Lung microvascular endothelial cell (primary cell): ENCODE measurements around the gene CLDN9. TPM values are rescaled to one million over a fixed set of nuclear protein-coding genes. Genes with fewer than 3 reads are reported as not detected.

Experiments used
- DNase-seq, 2 donors: peaks; one replicate each; pipeline versions ENCODE4 v3.0.0 to v3.0.0-alpha.2; 2010; ENCODE audit warnings: low read depth in 2 of 2
- total RNA-seq: library from RNA; depleted of rRNA; stranded (reverse); fragments of >200 nt; gene quantifications from 2 replicates; pipeline ENCODE4 v1.2.1, GENCODE V29; 2014

The CLDN9 gene
- total RNA-seq, 1 donor from 2014 or later: not detected

DNA sequence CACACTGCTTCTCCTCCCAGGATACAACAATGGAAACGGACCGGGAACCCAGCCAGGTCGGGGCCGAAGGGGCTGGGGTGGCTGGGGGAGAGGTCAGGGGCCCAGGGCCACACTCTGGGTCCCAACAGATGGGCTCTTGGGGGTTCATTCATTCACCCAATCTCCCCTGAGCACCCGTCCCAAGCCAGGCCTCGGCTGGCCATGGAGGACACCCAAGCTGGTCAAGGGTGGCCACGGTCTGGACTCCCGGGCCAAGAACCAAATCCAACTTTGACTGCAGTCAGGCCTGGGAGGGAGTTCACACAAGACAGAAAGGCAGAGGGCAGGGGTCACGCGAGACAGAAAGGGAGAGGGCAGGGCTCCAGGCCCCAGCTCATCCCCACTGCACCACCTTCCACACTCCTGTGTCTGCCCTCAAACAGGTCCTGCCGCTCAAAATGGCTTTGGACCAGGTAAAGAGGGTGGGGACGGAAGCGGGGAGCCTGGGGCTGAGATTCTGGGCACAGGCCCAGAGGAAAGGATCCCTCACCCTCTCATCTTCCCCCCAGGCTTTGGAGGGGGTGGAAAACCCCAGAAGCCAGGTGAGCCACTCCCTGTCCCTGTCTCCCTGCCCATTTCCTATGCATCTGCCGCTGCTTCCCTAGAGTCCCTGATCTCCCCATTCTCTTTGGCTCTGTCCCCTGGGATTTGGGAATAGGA lies 20.2 kb upstream of the CLDN9 start:
- DNase-seq: no peak

DNA sequence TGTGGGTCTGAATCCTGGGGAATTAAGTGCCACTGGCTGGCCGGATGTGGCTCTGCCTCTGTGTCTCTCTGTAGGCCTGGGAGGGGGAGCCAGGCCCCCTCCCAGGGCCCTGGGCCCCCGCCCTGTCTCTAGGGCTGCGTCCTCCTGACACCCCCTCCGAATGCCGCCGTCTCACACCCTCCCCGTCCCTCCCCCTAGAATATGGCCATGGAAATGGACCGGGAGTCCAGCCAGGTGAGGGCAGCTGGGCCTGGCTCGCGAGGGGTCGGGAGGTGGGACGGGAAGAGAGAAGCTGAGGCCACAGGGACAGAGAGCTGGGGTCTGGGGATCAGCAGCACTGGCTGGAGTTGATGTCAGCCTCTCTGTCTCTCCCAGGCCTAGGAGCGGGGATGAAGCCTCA lies 16.4 kb upstream of the CLDN9 start:
- DNase-seq: no peak

GRCh38 chr16:2999929-3000328 lies 12.8 kb upstream of the CLDN9 start:
- no peak for DNase-seq

GRCh38 chr16:3000540-3000939 lies 12.2 kb upstream of the CLDN9 start:
- no peak for DNase-seq

DNA sequence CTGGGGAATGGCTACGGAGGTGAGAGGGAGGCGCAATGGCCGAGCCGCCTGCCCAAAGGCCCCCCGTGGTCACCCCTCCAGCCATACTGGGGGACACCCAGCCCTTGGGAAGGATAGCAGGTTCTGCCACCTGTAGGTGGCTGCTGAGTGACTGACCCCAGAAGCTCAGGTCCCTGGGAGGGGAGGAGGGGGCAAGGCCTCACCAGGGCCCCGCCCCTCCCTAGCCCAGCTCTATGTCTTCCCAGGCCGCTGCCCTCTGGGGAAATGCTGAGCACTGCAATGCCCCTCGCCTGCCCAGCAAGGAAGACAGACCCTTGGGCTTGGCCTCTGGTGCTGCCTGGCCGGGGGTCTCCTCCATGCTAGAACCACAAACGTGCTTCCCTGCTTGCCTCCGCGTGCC lies 11.4 kb upstream of the CLDN9 start:
- no peak for DNase-seq

DNA sequence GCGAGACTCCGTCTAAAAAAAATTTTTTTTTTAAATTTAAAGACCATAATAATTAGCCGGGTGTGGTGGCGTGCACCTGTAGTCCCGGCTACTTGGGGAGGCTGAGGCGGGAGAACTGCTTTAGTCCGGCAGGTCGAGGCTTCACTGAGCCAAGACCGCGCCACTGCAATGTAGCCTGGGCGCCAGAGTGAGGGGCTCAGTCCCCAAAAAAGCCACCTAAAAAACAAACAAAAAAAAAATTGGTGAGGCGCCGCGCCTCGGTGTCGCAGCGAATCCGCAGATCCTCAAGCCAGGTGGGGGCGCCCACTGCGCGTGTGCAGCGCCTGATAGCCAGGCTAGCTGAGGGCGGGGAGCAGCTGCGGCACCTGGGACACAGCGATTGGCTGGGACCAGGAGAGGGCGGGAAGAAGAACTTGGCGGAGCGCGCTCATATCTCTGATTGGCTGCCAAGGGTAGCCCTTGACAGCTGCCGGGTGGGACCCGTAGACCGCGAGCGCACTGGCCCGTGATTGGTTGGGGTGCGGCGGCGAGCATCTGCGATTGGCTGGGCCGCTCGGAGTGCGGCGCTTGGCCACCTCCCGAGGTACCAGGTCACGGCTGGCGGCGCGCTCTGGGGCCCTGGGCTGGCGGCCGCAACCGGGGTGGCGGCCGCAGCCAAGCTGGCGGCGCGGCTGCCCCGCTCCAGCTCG lies 9.0 kb upstream of the CLDN9 start:
- DNase-seq: peak; percentile 99 to 100

GRCh38 chr16:3004319-3004718 lies 8.4 kb upstream of the CLDN9 start:
- DNase-seq: no peak

- no peak for DNase-seq
These were observed 7.9 kb upstream of the CLDN9 start for GRCh38 chr16:3004781-3005284.

DNA sequence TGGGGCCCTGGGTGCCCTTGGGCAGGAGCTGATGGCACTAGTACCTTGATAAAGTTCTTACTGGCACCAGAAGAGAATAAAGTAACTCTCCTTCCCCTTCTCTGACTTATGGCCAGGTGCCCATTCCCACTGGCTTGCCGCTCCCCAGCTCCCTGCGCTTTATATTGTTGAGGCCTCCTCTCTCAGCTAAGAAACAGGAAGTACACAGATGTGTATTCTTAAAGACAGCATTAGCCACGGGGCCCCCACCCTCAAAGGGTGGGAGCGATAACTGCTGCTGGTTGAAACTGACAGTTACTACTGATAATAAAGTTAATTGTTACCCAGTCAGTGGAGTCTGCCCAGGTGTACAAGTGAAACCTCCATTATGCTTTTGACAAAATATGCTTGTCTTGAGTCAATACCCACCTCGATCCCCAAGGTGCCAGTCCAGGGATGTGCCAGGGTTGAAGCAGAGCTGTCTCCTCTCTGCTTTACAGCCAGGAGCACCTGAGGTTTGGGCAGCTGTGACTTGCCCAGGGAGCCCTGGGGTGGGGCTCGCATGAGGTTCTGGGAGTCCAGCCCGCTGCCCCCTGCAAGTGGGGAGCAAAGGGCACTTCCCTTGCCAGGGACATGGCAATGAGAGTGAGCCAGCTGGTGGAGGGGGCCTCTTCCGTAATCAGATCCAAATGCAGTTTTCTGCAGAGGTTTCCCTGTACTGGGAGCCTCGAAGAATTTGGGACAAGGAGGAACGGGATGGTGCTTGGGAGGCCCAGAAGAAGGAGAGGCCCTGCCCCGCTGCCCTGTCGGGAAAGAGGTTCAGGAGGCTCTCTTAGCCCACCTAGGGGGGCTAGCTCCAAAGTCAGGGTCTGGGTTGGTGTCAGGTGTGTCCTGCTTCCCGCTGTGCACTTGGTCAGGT lies 5.4 kb upstream of the CLDN9 start:
- DNase-seq: no peak

DNA sequence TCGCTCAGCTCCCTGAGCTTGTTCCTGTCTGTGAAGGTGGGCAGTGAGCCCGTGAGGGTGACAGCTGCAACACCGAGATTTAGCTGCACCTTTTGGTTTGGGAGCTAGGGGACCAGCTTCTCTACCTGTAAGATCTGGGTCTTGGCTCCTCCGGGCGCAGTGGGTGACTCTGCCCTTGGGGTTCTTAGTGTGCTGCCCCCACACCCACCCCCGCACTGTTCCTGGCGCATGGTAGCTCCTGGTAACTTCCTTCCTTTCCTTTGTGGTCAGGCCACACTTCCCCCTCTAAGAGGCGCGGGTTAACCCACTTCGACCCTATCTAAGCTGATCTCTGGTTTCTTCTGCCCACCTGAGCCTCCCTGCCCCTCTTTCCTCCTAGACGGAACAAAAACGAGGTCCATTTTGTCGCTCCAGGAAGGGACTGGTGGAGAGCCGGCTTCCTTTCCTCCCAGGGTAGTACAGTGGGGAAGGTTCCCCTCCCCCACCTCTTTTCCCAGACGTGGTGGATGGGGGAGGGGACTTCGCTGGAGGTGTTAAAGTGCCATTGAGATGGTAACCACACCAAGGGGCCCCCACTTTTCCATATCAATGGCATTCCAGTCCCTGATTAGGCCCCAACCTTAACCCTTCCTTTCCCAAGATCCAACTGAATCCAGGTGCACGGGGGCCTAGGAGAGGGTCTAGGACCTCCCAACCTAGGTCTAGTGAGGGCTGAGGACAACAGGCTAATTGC lies 4.6 kb upstream of the CLDN9 start:
- DNase-seq: peak in 1 of 2 donors; percentile 29

DNA sequence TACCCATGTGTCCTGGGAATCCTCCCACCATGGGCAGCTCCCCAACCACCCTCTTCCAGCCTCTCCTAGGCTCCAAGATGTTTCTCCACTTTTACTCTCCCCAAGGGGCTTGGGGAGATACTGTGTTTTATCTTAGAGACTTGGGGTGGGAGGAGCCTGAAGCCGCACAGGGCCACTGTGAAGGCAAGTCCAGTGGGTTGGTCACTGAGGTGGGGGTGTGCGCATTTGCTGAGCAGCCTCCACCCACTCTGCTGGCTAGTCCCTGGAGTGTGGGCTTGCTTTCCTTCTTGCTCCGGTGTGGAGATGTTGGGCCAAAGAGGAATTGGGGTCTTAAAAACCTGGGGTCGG lies 4.1 kb upstream of the CLDN9 start:
- DNase-seq: no peak

GRCh38 chr16:3009568-3010390 lies 2.9 kb upstream of the CLDN9 start:
- DNase-seq: no peak

DNA sequence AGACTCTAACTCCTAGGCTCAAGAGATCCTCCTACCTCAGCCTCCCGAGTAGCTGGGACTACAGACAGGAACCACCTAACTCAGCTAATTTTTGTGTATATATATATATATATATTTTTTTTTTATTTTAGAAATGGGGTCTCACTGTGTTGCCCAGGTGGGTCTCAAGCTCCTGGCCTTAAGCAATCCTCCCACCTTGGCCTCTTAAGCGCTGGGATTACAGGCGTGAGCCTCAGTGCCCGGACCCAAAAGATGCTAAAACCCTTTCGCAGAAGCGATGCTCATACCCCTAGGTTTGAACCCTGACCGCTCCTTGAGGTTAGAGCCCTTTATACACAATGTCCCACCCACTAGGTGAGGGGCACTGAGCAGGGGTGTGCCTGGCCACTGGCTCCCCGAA lies 2.2 kb upstream of the CLDN9 start:
- no peak for DNase-seq

DNA sequence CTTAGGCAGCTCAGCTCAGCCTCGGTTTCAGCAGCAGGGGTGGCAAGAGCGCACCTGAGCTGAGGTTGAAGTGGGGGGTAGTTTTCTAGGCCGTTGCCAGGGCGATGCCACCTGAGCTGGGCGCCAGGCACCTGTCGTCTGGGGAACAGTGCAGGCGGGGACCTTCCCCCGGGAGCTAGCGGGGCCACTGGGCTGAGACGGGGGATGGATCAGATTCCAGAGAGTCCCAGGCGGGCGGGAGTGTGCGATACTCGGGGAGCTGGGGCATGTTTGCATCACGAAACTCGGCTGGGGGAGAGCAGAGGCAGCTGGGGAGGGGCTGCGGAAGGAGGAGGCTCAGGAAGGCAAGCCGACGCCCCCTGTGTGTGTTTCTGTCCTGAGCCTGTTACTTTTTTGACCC lies 477 bp upstream of the CLDN9 start:
- no peak for DNase-seq

DNA sequence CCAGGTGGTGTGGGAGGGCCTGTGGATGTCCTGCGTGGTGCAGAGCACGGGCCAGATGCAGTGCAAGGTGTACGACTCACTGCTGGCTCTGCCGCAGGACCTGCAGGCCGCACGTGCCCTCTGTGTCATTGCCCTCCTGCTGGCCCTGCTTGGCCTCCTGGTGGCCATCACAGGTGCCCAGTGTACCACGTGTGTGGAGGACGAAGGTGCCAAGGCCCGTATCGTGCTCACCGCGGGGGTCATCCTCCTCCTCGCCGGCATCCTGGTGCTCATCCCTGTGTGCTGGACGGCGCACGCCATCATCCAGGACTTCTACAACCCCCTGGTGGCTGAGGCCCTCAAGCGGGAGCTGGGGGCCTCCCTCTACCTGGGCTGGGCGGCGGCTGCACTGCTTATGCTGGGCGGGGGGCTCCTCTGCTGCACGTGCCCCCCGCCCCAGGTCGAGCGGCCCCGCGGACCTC lies 798 bp downstream of the CLDN9 start:
- DNase-seq: no peak

- DNase-seq: no peak
These were observed 1.4 kb downstream of the CLDN9 start for GRCh38 chr16:3013998-3014690.

DNA sequence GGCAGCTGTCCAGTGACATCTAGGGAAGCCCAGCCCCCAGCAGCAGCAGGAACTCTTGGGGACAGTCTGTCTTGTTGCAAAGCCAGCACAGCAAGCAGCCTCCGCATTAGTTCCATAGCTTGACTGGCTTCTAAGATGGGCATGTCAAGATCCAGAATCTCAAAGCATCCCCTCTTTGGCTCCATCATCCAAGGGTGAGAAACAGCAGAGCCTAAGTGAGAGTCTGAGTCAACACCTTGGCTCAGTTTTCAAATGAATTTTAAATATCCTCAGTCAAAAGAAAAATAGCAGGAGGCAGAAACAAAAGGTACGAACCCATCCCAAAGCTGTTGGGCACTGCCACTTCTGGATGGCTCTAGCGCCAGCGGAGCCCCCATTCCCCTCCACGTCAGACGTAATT lies 2.2 kb downstream of the CLDN9 start:
- DNase-seq: no peak

DNA sequence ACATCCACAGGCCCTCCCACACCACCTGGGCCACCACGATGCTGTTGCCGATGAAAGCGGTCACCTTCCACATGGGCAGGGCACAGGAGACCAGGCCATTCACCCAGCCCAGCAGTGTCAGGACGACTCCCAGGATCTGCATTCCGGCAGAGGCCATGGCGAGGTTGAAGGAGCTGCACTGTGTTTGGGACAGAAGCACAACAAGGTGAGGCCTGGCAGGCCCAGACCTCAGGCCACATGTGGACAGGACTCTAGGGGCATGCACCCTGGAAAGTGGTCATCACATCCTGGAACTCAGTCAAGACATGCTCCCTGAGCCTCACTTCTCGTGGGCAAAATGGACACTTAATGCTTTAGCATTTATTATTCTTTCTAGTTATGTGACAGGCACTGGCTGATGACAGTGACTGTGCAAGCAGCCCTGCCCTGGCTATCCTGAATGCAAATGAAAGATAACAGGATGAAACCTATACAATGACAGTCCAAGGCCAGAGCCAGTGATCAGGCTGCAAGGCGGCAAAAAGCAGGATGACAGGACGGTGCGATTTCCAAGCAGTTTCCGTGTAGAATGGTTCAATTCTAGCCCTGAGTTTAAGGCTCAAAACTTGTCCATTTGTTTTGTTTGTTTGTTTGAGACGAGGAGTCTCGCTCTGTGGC lies 3.3 kb downstream of the CLDN9 start:
- DNase-seq: no peak

- no peak for DNase-seq
These were observed 4.6 kb downstream of the CLDN9 start for GRCh38 chr16:3017344-3017743.
